ENCODE results near the gene GRK2. TPM values are rescaled to one million over a fixed set of nuclear protein-coding genes. Genes with fewer than 3 reads are reported as not detected.
A peak's percentile ranks its signal among the peaks of the same experiment; 100 is the strongest.

The GRK2 gene
- polyA plus RNA-seq, 1 donor from 2014 or later: 47.3 TPM

- H3F3A ChIP-seq (ENCODE audit: insufficient read depth, low read length, poor library complexity, severe bottlenecking): no peaks in the 10 kb centered on the region
- H4K20me1 ChIP-seq (ENCODE audit: insufficient read depth): no peaks in the 10 kb centered on the region
- no peaks in the 10 kb centered on the region for H3K36me3 ChIP-seq (ENCODE audit: insufficient read depth, low read length)
- H3K27ac ChIP-seq (ENCODE audit: low read length): peak overlapping the region; percentile 43
- H2AFZ ChIP-seq (ENCODE audit: low read depth, low read length): peak overlapping the region; percentile 66
- H3K27me3 ChIP-seq (ENCODE audit: insufficient read depth, low read depth, low read length): no peaks in the 10 kb centered on the region
- no peaks in the 10 kb centered on the region for H3K9me2 ChIP-seq (ENCODE audit: insufficient read depth, low read length)
- H3K4me3 ChIP-seq (ENCODE audit: low read length): peak overlapping the region; percentile 74
- TF ChIP-seq MXI1 (conservative IDR thresholded peaks at IDR 0.05; ENCODE audit: poor library complexity, severe bottlenecking) (no peak), SMC3 (conservative IDR thresholded peaks at IDR 0.05; ENCODE audit: poor library complexity) (peak; percentile 97), TAF1 (IDR thresholded peaks at IDR 0.05; ENCODE audit: low read depth) (peak; percentile 24), RAD21 (conservative IDR thresholded peaks at IDR 0.05) (peak; percentile 98), REST (IDR thresholded peaks at IDR 0.05; ENCODE audit: borderline replicate concordance) (peak; percentile 27), EZH2 (IDR thresholded peaks at IDR 0.05; ENCODE audit: borderline replicate concordance, insufficient read depth, low read length, poor library complexity, severe bottlenecking) (no peak), POLR2AphosphoS5 (IDR thresholded peaks at IDR 0.05) (peak; percentile 29), CTCF (IDR thresholded peaks at IDR 0.05; ENCODE audit: poor library complexity, severe bottlenecking) (peak; percentile 100), EP300 (conservative IDR thresholded peaks at IDR 0.05; ENCODE audit: poor library complexity, severe bottlenecking) (peak; percentile 48)
- peak overlapping the region; percentile 52 for H3K4me2 ChIP-seq (ENCODE audit: low read length)
- H3K9me3 ChIP-seq (ENCODE audit: low read length): no peaks in the 10 kb centered on the region
- H3K79me2 ChIP-seq (replicated peaks; ENCODE audit: insufficient read depth, low read length): peaks cover 11% of the 10 kb centered on the region
- H3K9ac ChIP-seq (ENCODE audit: low read length): peak overlapping the region; percentile 65
Measured at GRCh38 chr11:67317205-67317887, 51.1 kb downstream of the GRK2 start.

GRCh38 chr11:67317888-67318555, 51.7 kb downstream of the GRK2 start:
- Histone ChIP-seq H3K27me3 (ENCODE audit: insufficient read depth, low read depth, low read length) (no peaks in the 10 kb centered on the region), H3K27ac (ENCODE audit: low read length) (peak overlapping the region; percentile 23), H3K9me2 (ENCODE audit: insufficient read depth, low read length) (no peaks in the 10 kb centered on the region), H3K4me3 (ENCODE audit: low read length) (peak overlapping the region; percentile 74), H4K20me1 (ENCODE audit: insufficient read depth) (no peaks in the 10 kb centered on the region), H2AFZ (ENCODE audit: low read depth, low read length) (no peak overlapping the region), H3K79me2 (replicated peaks; ENCODE audit: insufficient read depth, low read length) (peaks cover 11% of the 10 kb centered on the region), H3F3A (ENCODE audit: insufficient read depth, low read length, poor library complexity, severe bottlenecking) (no peaks in the 10 kb centered on the region), H3K9ac (ENCODE audit: low read length) (peak overlapping the region; percentile 65), H3K4me2 (ENCODE audit: low read length) (peak overlapping the region; percentile 83), H3K9me3 (ENCODE audit: low read length) (no peaks in the 10 kb centered on the region), H3K36me3 (ENCODE audit: insufficient read depth, low read length) (no peaks in the 10 kb centered on the region)
- TF ChIP-seq EP300 (conservative IDR thresholded peaks at IDR 0.05; ENCODE audit: poor library complexity, severe bottlenecking) (no peak), POLR2AphosphoS5 (IDR thresholded peaks at IDR 0.05) (peak; percentile 71), TAF1 (IDR thresholded peaks at IDR 0.05; ENCODE audit: low read depth) (no peak), SMC3 (conservative IDR thresholded peaks at IDR 0.05; ENCODE audit: poor library complexity) (peak; percentile 36), RAD21 (conservative IDR thresholded peaks at IDR 0.05) (no peak), REST (IDR thresholded peaks at IDR 0.05; ENCODE audit: borderline replicate concordance) (no peak), CTCF (IDR thresholded peaks at IDR 0.05; ENCODE audit: poor library complexity, severe bottlenecking) (no peak), EZH2 (IDR thresholded peaks at IDR 0.05; ENCODE audit: borderline replicate concordance, insufficient read depth, low read length, poor library complexity, severe bottlenecking) (no peak), MXI1 (conservative IDR thresholded peaks at IDR 0.05; ENCODE audit: poor library complexity, severe bottlenecking) (peak; percentile 91)

Data from neural cell (in vitro differentiated cells).